K562 (cell line): ENCODE measurements around the gene COL8A2.

ENCODE experiments used
- CEBPB ChIP-seq: fragments of 450-650 bp; IDR thresholded peaks from 2 replicates; pipeline ENCODE4 v1.6.1; 2016; ENCODE audit warnings: missing genetic modification characterization, missing compliant biosample characterization
- CHAMP1 ChIP-seq: fragments of 450-650 bp; IDR thresholded peaks from 2 replicates; pipeline ENCODE4 v1.6.1; 2016; ENCODE audit warnings: mild to moderate bottlenecking
- GTF2F1 ChIP-seq: IDR thresholded peaks from 2 replicates; pipeline ENCODE4 v1.6.1; 2011; ENCODE audit warnings: low read depth, low read length, improper control_type of control experiment
- HNRNPUL1 ChIP-seq: fragments of 200-400 bp; formaldehyde crosslinking; IDR thresholded peaks from 2 replicates; pipeline ENCODE4 v1.6.1; 2017; ENCODE audit warnings: low read length
- NR2F6 ChIP-seq: fragments of 450-650 bp; formaldehyde crosslinking; IDR thresholded peaks from 2 replicates; pipeline ENCODE4 v1.4.0; 2020; ENCODE audit warnings: mild to moderate bottlenecking
- SMC3 ChIP-seq: conservative IDR thresholded peaks from 2 replicates; pipeline ENCODE4 v1.6.1; 2011; ENCODE audit warnings: low read depth, low read length, improper control_type of control experiment; ENCODE audit not compliant: insufficient read depth
- ZNF175 ChIP-seq: fragments of 200-800 bp; sonication (Bioruptor generic); IDR thresholded peaks from 2 replicates; pipeline ENCODE4 v1.6.1; 2016; ENCODE audit warnings: low read depth, mild to moderate bottlenecking, missing genetic modification characterization, missing compliant biosample characterization
- ZSCAN29 ChIP-seq: fragments of 450-650 bp; IDR thresholded peaks from 2 replicates; pipeline ENCODE4 v1.6.1; 2017
- TF ChIP-seq, protein P1 (sequence below): fragments of 450-650 bp; IDR thresholded peaks from 2 replicates; pipeline ENCODE4 v1.6.1; 2014; ENCODE audit warnings: low read depth, mild to moderate bottlenecking, moderate library complexity, borderline replicate concordance
- TF ChIP-seq, protein P2 (sequence below), 2 experiments: fragments of 450-650 bp; formaldehyde crosslinking in 1 of 2; IDR thresholded peaks; 2 replicates each; pipeline versions ENCODE4 v1.4.0 to v1.6.1; 2014 to 2020; ENCODE audit warnings: mild to moderate bottlenecking in 2 of 2, borderline replicate concordance in 1 of 2, low read depth in 1 of 2
- TF ChIP-seq, protein P3 (sequence below), 3 experiments: IDR thresholded peaks in 2 of 3; conservative IDR thresholded peaks in 1 of 3; 2 replicates each; pipeline ENCODE4 v1.5.1; 2011 to 2012; ENCODE audit warnings: low read length in 3 of 3, mild to moderate bottlenecking in 3 of 3, control low read depth in 2 of 3, improper control_type of control experiment in 1 of 3, inconsistent platforms in 1 of 3, low read depth in 1 of 3, mixed read lengths in 1 of 3, moderate library complexity in 1 of 3; ENCODE audit not compliant: insufficient read depth in 2 of 3

DNA sequence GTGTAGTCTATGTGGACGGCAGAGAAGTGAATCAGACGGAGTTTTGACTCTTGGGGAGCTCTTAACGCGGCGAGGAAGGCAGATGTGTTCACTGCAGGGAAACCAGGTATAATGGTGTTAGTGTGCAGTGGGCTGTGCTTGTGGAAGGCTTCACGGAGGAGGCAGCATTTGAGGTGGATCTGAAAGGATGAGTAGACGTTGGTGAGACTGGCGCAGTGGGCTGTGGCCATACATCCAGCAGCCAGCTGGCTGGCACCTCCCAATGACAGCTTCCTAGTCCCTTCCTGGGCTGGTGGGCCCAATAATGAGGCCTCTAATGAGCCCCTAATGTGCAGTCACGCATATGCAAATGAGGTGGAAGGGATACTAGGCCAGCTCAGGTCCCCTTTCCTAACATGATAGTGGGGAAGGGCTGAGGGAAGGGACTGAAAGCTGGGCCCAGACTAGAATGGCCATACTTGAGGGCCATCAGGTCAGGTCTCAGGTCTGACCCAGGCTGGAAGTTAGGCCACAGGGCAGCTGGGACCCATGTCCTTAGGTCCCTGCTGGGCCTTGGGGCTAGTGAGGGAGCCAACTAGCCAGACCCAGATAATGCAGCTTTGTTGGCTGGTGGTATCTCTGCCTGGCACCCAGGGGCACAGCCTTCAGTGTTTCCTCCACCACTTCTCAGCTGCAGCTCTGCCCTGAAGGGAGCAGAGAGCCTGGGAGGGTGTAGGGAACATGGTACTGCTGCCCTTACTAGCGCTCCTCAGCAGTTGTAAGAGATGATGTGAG lies 34.8 kb upstream of the COL8A2 start:
- no peak for TF ChIP-seq SMC3
- no peak for TF ChIP-seq HNRNPUL1
- TF ChIP-seq GTF2F1, result no peak
- no peak for TF ChIP-seq ZNF175 (CRISPR knock-in tag)
- TF ChIP-seq, protein P1, sequence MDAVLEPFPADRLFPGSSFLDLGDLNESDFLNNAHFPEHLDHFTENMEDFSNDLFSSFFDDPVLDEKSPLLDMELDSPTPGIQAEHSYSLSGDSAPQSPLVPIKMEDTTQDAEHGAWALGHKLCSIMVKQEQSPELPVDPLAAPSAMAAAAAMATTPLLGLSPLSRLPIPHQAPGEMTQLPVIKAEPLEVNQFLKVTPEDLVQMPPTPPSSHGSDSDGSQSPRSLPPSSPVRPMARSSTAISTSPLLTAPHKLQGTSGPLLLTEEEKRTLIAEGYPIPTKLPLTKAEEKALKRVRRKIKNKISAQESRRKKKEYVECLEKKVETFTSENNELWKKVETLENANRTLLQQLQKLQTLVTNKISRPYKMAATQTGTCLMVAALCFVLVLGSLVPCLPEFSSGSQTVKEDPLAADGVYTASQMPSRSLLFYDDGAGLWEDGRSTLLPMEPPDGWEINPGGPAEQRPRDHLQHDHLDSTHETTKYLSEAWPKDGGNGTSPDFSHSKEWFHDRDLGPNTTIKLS, result no peak
- TF ChIP-seq CHAMP1, result no peak
- TF ChIP-seq, protein P2, sequence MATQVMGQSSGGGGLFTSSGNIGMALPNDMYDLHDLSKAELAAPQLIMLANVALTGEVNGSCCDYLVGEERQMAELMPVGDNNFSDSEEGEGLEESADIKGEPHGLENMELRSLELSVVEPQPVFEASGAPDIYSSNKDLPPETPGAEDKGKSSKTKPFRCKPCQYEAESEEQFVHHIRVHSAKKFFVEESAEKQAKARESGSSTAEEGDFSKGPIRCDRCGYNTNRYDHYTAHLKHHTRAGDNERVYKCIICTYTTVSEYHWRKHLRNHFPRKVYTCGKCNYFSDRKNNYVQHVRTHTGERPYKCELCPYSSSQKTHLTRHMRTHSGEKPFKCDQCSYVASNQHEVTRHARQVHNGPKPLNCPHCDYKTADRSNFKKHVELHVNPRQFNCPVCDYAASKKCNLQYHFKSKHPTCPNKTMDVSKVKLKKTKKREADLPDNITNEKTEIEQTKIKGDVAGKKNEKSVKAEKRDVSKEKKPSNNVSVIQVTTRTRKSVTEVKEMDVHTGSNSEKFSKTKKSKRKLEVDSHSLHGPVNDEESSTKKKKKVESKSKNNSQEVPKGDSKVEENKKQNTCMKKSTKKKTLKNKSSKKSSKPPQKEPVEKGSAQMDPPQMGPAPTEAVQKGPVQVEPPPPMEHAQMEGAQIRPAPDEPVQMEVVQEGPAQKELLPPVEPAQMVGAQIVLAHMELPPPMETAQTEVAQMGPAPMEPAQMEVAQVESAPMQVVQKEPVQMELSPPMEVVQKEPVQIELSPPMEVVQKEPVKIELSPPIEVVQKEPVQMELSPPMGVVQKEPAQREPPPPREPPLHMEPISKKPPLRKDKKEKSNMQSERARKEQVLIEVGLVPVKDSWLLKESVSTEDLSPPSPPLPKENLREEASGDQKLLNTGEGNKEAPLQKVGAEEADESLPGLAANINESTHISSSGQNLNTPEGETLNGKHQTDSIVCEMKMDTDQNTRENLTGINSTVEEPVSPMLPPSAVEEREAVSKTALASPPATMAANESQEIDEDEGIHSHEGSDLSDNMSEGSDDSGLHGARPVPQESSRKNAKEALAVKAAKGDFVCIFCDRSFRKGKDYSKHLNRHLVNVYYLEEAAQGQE (IDR thresholded peaks at IDR 0.05; ENCODE audit: borderline replicate concordance), result no peak
- TF ChIP-seq, protein P2 (CRISPR knock-in tag; IDR thresholded peaks at IDR 0.05; ENCODE audit: low read depth), result no peak
- TF ChIP-seq, protein P3, sequence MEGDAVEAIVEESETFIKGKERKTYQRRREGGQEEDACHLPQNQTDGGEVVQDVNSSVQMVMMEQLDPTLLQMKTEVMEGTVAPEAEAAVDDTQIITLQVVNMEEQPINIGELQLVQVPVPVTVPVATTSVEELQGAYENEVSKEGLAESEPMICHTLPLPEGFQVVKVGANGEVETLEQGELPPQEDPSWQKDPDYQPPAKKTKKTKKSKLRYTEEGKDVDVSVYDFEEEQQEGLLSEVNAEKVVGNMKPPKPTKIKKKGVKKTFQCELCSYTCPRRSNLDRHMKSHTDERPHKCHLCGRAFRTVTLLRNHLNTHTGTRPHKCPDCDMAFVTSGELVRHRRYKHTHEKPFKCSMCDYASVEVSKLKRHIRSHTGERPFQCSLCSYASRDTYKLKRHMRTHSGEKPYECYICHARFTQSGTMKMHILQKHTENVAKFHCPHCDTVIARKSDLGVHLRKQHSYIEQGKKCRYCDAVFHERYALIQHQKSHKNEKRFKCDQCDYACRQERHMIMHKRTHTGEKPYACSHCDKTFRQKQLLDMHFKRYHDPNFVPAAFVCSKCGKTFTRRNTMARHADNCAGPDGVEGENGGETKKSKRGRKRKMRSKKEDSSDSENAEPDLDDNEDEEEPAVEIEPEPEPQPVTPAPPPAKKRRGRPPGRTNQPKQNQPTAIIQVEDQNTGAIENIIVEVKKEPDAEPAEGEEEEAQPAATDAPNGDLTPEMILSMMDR (IDR thresholded peaks at IDR 0.05 in 2 of 3, conservative IDR thresholded peaks at IDR 0.05 in 1 of 3; ENCODE audit: insufficient read depth in 2 of 3, low read depth in 1 of 3, low read length in 3 of 3), result no peak
- TF ChIP-seq NR2F6 (CRISPR knock-in tag), result no peak
- no peak for TF ChIP-seq ZSCAN29
- no peak for TF ChIP-seq CEBPB (tag)
